HG02610 (cell line): Measurements from ENCODE around the gene BANP.
"Not testable (repeated sequence)": the region's sequence is repeated elsewhere in the genome, so short reads cannot be mapped to it uniquely, and the experiment has no call there.

Source experiments
- ATAC-seq: cut with Tn5 transposase; IDR thresholded peaks from one replicate; pipeline ENCODE4 v1.9.1; 2021; ENCODE audit warnings: mild to moderate bottlenecking, moderate library complexity; ENCODE audit not compliant: unreplicated experiment

BANP gene

GRCh38 chr16:88094253-88094575 is 143.0 kb downstream of the BANP start:
- ATAC-seq = not testable (repeated sequence)

- not testable (repeated sequence) for ATAC-seq
Observed at GRCh38 chr16:88094900-88095299, 143.7 kb downstream of the BANP start.

GRCh38 chr16:88096659-88097058 is 145.4 kb downstream of the BANP start:
- ATAC-seq = not testable (repeated sequence)

GRCh38 chr16:88098731-88099562 is 147.7 kb downstream of the BANP start:
- not testable (repeated sequence) for ATAC-seq

- ATAC-seq = no peak
Observed at GRCh38 chr16:88099563-88099890, 148.3 kb downstream of the BANP start.

GRCh38 chr16:88099956-88100355 is 148.7 kb downstream of the BANP start:
- ATAC-seq = not testable (repeated sequence)

GRCh38 chr16:88100801-88101622 is 149.8 kb downstream of the BANP start:
- ATAC-seq = not testable (repeated sequence)

- ATAC-seq = not testable (repeated sequence)
Observed at GRCh38 chr16:88101623-88102105, 150.4 kb downstream of the BANP start.

- ATAC-seq = no peak
Observed at GRCh38 chr16:88102597-88102996, 151.4 kb downstream of the BANP start.

- no peak for ATAC-seq
Observed at GRCh38 chr16:88103011-88103410, 151.8 kb downstream of the BANP start.

GRCh38 chr16:88103581-88104188 is 152.5 kb downstream of the BANP start:
- ATAC-seq = no peak

- not testable (repeated sequence) for ATAC-seq
Observed at GRCh38 chr16:88104363-88104762, 153.1 kb downstream of the BANP start.

- ATAC-seq = not testable (repeated sequence)
Observed at GRCh38 chr16:88105574-88106140, 154.4 kb downstream of the BANP start.

- not testable (repeated sequence) for ATAC-seq
Observed at GRCh38 chr16:88106566-88106965, 155.3 kb downstream of the BANP start.

GRCh38 chr16:88108762-88109161 is 157.5 kb downstream of the BANP start:
- ATAC-seq = no peak

GRCh38 chr16:88109726-88110621 is 158.7 kb downstream of the BANP start:
- not testable (repeated sequence) for ATAC-seq

GRCh38 chr16:88110875-88111494 is 159.8 kb downstream of the BANP start:
- ATAC-seq = not testable (repeated sequence)

- not testable (repeated sequence) for ATAC-seq
Observed at GRCh38 chr16:88111976-88112375, 160.7 kb downstream of the BANP start.

- ATAC-seq = no peak
Observed at GRCh38 chr16:88113545-88114045, 162.4 kb downstream of the BANP start.
